Measurements from ENCODE around the gene IFITM1.

IFITM1 gene

DNA sequence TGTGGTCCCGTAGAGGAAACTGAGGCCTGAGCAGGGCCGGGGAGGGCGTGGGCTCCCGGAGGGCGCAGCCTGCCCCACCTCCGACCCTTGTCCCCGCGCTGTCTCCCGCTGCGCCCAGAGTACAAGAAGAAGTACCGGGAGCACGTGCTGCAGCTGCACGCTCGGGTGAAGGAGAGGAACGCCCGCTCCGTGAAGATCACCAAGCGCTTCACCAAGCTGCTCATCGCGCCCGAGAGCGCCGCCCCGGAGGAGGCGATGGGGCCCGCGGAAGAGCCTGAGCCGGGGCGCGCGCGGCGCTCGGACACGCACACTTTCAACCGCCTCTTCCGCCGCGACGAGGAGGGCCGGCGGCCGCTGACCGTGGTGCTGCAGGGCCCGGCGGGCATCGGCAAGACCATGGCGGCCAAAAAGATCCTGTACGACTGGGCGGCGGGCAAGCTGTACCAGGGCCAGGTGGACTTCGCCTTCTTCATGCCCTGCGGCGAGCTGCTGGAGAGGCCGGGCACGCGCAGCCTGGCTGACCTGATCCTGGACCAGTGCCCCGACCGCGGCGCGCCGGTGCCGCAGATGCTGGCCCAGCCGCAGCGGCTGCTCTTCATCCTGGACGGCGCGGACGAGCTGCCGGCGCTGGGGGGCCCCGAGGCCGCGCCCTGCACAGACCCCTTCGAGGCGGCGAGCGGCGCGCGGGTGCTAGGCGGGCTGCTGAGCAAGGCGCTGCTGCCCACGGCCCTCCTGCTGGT lies 33.7 kb upstream of the IFITM1 start:
- no peak for DNase-seq (ENCODE audit: low read depth)
- TF ChIP-seq, protein P1, sequence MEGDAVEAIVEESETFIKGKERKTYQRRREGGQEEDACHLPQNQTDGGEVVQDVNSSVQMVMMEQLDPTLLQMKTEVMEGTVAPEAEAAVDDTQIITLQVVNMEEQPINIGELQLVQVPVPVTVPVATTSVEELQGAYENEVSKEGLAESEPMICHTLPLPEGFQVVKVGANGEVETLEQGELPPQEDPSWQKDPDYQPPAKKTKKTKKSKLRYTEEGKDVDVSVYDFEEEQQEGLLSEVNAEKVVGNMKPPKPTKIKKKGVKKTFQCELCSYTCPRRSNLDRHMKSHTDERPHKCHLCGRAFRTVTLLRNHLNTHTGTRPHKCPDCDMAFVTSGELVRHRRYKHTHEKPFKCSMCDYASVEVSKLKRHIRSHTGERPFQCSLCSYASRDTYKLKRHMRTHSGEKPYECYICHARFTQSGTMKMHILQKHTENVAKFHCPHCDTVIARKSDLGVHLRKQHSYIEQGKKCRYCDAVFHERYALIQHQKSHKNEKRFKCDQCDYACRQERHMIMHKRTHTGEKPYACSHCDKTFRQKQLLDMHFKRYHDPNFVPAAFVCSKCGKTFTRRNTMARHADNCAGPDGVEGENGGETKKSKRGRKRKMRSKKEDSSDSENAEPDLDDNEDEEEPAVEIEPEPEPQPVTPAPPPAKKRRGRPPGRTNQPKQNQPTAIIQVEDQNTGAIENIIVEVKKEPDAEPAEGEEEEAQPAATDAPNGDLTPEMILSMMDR (IDR thresholded peaks at IDR 0.05; ENCODE audit: low read depth, low read length, missing control alignments), result no peak
- H3K4me3 ChIP-seq (ENCODE audit: low read depth, low read length), result no peak overlapping the region

DNA sequence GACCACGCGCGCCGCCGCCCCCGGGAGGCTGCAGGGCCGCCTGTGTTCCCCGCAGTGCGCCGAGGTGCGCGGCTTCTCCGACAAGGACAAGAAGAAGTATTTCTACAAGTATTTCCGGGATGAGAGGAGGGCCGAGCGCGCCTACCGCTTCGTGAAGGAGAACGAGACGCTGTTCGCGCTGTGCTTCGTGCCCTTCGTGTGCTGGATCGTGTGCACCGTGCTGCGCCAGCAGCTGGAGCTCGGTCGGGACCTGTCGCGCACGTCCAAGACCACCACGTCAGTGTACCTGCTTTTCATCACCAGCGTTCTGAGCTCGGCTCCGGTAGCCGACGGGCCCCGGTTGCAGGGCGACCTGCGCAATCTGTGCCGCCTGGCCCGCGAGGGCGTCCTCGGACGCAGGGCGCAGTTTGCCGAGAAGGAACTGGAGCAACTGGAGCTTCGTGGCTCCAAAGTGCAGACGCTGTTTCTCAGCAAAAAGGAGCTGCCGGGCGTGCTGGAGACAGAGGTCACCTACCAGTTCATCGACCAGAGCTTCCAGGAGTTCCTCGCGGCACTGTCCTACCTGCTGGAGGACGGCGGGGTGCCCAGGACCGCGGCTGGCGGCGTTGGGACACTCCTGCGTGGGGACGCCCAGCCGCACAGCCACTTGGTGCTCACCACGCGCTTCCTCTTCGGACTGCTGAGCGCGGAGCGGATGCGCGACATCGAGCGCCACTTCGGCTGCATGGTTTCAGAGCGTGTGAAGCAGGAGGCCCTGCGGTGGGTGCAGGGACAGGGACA lies 32.9 kb upstream of the IFITM1 start:
- TF ChIP-seq, protein P1 (IDR thresholded peaks at IDR 0.05; ENCODE audit: low read depth, low read length, missing control alignments), result no peak
- no peak overlapping the region for H3K4me3 ChIP-seq (ENCODE audit: low read depth, low read length)
- no peak for DNase-seq (ENCODE audit: low read depth)

DNA sequence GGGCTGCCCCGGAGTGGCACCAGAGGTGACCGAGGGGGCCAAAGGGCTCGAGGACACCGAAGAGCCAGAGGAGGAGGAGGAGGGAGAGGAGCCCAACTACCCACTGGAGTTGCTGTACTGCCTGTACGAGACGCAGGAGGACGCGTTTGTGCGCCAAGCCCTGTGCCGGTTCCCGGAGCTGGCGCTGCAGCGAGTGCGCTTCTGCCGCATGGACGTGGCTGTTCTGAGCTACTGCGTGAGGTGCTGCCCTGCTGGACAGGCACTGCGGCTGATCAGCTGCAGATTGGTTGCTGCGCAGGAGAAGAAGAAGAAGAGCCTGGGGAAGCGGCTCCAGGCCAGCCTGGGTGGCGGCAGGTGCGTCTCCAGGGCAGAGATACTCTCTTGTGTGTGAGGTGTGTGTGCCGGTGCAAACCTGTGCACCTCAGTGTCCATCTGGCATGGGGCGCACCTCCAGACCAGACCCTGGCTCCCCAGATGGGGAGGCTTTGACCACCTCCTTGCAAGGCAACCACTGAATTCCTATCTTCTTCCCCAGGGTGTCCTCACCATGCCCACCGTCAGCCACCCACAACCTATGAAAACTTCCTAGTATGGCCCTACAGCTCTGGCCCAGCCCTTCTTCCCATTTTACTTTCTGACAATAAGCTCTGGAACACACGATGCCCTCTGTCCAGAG lies 32.2 kb upstream of the IFITM1 start:
- no peak for DNase-seq (ENCODE audit: low read depth)
- TF ChIP-seq, protein P1 (IDR thresholded peaks at IDR 0.05; ENCODE audit: low read depth, low read length, missing control alignments), result no peak
- no peak overlapping the region for H3K4me3 ChIP-seq (ENCODE audit: low read depth, low read length)

DNA sequence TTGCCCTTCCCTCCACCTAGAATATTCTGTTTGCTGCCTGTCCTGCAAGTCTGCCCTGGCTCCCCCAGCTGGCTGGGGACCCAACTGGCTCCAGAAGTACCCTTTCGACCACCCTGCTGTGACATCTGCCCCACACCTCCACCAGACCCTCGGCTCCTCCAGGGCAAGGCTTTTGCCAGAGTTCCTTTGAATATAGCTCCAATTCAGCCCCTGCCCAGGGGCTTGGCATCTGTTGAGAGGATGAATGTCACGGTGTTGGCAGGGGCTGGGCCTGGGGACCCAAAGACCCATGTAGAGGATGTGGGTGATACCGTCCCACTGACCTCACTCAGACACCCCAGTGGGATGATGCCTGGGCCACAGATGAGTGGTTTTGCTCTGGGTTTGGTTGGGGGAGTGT lies 31.7 kb upstream of the IFITM1 start:
- DNase-seq (ENCODE audit: low read depth), result no peak
- H3K4me3 ChIP-seq (ENCODE audit: low read depth, low read length), result no peak overlapping the region
- TF ChIP-seq, protein P1 (IDR thresholded peaks at IDR 0.05; ENCODE audit: low read depth, low read length, missing control alignments), result no peak

DNA sequence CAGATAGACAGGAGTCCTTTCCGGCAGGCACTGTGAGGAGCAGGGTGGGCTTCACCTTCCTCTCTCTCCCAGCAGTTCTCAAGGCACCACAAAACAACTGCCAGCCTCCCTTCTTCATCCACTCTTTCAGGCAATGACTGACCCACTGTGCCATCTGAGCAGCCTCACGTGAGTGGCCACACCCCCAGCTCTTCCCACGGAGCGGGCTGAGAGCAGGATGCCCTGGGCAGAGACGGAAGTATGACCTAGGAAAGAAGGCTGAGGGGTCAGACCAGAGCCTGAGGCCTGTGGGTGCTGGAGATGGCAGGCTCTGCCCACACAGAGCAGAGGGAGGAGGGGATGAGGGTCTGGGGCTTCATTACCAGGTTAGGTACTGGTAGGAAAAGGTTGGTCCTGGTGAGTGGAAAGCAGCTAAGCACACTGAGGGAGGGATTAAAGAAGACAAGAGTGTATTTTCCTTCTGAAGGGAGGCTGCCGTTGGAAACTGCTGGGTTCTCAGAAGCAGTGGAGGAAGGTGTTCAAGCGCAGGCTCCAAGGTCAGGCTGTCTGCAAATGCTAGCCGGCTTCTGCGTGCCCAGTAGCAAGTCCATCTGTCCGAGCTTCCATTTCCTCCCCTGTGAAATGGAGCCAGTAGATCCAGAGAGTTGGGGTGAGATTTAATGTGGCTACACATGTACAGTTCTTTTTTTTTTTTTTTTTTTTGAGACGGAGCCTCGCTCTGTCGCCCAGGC lies 31.0 kb upstream of the IFITM1 start:
- DNase-seq (ENCODE audit: low read depth), result no peak
- TF ChIP-seq, protein P1 (IDR thresholded peaks at IDR 0.05; ENCODE audit: low read depth, low read length, missing control alignments), result no peak
- no peak overlapping the region for H3K4me3 ChIP-seq (ENCODE audit: low read depth, low read length)

DNA sequence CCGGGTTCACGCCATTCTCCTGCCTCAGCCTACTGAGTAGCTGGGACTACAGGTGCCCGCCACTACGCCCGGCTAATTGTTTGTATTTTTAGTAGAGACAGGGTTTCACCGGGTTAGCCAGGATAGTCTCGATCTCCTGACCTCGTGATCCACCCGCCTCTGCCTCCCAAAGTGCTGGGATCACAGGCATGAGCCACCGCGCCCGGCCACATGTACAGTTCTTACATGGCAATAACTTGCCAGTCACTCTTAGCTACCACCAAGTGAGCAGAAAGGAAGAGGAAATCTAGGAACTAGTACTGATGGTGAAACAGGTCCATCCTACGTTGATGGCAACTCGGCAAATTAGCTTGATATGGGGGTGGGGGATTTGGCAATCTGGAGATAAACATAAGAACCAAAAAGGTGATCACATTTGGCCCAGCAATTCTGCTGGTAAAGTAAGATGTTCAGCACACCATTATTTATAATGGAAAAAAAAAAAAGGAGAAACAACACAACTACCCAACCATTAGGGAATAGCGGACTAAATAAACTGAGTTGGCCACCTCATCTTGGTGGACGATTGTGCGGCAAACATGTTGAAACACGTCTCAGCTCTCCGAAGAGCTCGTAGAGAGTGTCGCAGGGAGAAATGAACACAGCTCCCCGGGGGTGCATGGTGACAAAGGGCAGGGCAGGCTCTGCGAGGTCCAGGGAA lies 30.3 kb upstream of the IFITM1 start:
- no peak overlapping the region for H3K4me3 ChIP-seq (ENCODE audit: low read depth, low read length)
- no peak for DNase-seq (ENCODE audit: low read depth)
- TF ChIP-seq, protein P1 (IDR thresholded peaks at IDR 0.05; ENCODE audit: low read depth, low read length, missing control alignments), result no peak
